Muscle of arm (tissue), 12 donors: ENCODE results near the gene ATP4A. TPM values are rescaled to one million over a fixed set of nuclear protein-coding genes. Genes with fewer than 3 reads are reported as not detected.

Source experiments
- DNase-seq: peaks from one replicate; pipeline ENCODE4 v3.0.0-alpha.2; 2013
- polyA plus RNA-seq, 12 donors: library from polyadenylated mRNA; unstranded; fragments of 120-200 nt; gene quantifications; one replicate each; pipeline ENCODE4 v1.2.1, GENCODE V29; 2013; ENCODE audit not compliant: insufficient read length in 12 of 12

Gene ATP4A
- polyA plus RNA-seq, 12 donors: 0.21 to 0.26 TPM; not detected in 10

DNA sequence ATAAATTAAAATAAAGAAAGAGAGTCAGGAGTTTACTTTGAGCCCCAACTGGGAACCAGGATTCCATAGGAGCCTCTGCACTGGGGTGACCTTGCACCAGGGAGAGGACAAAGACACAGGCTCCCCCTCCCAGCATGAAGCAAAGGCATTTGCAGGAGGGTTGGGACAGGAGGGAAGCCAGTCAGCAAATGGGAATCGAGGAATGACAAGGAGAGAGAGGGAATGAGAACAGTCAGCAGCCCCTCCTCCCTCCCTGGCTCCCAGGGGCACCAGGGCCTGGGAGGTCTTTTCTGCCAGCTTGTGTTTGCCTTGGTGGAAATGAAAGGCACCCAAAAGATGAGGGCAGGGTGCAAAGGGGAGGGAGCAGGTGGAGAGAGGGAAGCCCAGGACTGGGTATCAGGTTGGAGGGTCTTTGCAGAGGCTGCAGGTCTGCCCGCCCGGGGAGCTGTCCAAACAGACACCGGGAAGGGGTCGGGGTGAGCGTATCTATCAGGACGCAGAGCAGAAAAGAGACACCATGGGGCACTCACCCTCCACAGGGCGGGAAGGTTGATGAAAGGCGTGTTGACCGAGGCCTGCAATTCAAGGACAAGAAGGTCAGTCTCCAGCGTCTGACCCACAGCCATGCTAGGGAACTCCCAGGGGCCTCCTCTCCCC, 39.1 kb downstream of the ATP4A start:
- DNase-seq: no peak

DNA sequence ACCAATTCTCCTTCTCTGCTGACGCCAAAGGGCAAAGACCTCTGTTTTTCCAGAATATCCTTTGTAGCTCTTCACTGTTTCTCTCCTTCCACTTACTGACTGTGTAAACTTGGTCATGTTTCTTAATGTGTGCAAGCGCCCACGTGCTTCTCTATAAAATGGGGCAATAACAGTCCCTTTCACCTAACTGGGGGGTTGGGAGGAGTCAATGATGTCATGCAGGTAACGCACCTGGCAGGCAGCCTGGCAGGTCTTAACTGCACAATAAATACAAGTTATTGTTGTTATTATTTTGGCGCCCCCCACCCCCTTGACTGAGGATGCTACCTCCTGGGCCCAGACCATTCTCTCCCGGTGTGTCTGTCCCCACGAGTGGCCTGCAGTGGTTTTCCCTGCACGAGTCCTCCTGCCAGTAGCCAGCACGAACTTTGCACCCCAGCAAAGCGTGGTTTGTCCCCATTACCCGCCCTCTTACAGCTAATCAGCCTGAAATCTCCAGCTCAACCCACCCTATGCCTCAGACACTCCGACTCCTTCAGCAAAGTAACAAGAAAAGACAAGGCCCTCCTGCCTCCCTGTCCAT, 40.6 kb downstream of the ATP4A start:
- DNase-seq: no peak

DNA sequence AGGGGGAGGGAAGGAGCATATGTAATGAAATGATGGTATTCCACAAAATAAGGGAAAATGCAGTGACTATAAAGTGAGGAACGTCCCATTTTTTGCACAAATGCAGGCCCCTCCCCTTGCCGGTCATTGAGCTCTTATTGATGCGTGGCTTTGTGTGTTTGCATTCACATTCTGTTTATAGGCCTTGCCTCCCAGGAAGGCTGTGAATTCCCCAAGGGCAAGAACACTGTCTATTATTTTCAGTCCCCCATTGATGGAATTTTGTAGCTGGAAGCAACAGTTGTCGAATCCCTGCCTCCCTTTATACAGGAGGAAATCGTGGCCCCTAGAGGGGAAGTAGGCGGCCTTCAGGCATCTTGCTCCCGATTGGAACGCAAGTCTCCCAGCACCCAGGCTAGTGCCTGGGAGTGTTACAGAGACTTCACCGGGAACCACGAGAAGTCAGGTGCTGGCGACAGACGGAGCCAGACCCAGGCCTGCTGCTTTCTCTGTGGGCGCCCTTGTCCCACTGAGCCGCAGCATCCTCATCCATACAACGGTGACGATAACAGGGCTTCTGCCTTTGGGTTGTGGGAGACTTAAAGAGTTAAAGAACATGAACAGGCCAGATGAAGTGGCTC, 42.2 kb downstream of the ATP4A start:
- no peak for DNase-seq

DNA sequence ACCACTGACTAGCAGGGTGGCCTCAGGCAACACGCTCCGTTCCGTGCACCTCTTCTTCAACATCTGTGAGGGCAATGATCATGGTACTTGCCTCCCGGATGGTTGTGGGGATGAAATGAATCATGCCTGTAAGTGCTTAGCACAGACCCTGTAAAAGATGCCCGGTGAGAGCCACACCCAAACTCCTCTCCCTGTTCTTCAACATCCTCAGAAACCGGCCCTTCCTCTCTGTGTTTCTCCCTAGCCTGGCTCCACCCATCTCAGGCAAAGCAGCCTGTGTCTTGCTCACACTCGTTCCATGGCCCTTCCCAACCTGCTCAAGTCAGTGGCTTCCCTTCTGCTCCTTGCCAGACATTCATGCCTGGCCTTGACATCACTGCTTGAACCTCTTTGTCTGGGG, 44.2 kb downstream of the ATP4A start:
- DNase-seq: no peak

DNA sequence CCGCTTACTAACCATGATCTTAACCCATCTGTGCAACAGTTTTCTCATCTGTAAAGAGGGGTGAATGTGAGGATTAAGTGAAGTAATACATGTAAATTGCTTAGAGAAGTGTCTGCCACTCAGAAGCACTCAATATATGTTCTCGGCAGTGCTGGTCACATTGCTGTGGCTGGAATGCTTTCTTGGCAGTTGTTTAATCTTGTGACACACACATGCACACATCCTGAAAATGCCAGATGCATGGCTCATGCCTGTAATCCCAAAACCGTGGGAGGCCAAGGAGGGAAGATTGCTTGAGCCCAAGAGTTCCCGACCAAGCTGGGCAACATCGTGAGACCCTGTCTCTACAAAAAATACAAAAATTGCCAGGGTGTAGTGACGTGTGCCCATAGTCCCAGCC, 45.1 kb downstream of the ATP4A start:
- no peak for DNase-seq

DNA sequence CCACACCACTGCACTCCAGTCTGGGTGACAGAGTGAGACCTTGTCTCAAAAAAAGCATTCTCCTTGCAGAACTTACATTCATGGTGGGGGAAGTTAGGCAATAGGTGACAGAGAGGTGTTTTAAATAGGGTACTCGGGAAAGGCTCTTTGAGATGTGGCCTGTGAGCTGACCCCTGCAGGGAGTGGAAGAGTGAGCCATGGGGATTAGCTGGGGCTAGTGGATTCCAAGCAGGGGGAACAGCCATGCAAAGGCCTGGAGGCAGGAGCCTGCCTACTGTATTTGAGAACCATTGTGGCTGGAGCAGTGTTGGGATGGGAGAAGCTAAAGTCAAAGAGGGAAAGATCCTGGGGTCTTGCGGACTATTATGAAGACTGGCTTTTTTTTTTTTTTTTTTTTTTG, 46.1 kb downstream of the ATP4A start:
- DNase-seq: no peak

DNA sequence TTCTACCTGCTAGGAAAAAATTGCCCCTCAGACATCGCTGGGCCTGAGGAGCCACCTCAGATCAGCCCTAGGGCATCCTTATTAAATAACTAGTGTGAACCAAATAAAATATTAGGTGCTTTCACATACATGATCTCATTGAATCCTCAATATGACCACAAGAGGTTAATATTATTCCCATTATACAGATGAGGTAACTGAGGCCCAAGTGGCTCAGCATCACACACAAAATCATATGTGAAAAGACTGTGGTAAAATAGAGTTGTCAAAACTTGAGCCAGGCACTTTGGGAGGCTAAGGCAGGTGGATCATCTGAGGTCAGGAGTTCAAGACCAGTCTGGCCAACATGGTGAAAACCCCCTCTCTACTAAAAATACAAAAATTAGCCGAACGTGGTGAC, 47.1 kb downstream of the ATP4A start:
- DNase-seq: no peak

DNA sequence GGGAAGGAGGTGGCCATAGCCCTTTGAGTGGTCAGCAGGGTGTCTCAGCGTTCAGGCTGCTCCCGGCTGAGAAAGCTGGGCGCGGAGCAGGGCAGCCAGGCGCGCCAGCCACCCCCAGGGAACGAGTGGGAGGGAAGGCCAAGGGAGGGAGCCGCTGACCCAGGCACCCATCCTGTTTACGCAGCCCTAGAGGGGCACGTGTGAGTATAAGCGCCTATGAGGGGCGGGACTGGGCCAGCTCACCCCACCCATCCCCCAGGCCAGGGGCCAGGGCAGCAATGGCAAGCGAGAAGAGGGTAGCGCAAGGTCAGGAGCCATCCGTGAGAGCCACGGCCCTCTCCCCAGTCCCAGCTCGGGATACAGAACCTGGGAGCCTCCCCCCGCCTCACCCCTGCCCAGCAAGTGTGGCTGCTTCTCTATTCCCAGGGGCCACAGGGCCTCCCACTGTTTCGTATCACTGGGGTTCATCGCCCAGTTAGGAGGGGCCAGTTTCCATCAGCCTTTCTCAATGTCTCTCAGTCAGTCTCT, 49.1 kb downstream of the ATP4A start:
- DNase-seq: no peak

DNA sequence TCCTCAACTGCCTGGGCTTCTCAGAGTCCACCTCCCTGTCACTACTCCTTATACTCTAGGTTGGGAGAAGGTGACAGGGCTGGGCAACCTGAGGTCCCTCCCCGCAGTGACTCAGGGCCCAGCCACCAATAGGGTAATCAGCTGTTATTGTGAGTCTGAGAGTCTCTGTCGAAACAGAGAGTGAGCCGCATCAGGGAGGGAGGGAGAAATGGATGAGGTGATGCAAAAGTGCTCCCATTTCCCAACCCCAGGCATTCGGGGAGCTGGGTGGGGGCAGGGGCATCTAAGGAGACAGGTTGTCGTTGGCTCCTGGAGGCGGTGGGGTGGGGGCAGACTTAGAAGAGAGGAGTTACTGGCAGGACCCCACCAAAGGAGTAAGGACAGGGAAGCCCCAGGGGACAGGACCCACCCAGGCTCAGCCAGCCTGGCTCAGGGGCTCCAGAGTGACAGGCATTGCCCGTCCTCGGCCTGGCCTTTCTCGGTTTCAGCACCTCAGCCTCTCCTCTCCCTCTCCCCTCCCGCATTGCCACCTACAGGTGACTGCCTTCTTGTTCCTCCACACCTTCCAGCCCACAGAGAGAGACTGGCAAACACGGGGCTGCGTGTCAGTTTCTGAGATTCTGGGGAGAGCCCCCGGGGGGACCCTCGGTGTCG, 49.7 kb downstream of the ATP4A start, which contains the start of gene DMKN:
Gene DMKN, minus strand, starts transcription at position 22 of the 654 bp plus-strand sequence. CDS start 174 bp downstream, outside the sequence.
- no peak for DNase-seq

DNA sequence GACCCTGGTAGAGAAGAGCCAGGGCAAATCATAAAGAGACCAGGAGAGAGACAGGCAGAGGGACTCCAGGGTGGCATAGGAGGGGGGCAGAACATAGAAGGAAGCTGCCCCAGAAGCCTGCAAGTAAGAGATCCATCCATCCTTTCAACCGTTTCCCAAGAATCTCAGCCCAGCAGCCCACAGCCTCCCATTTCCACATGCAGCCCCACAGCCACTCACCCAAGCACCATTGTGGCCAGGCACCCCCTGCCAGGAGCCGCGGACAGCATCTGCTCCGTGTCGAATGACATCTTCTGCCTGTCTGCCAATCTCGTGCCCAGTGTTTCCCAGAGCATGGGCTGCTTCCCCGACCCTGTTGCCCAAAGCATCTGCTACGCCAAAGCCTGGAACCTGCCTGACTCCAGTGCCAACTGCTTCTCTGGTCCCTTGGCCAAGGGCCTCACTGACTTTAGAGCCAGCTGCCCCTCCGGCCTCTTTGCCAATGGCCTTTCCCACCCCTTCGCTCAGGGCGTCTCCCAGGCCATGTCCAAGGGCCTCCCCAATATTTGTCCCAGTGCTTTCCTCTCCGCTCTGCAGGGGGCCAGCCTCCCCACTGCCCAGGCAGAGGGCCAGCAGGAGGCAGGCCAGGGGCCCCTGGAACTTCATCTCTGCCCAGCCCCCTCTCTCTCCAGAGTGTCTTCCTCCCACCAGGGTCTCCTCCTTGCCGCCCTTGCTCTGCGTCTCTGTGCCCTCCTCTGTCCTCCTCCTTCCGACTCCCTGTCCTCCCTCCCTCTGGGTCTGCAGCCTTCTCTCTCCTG, 50.4 kb downstream of the ATP4A start:
- DNase-seq: no peak

DNA sequence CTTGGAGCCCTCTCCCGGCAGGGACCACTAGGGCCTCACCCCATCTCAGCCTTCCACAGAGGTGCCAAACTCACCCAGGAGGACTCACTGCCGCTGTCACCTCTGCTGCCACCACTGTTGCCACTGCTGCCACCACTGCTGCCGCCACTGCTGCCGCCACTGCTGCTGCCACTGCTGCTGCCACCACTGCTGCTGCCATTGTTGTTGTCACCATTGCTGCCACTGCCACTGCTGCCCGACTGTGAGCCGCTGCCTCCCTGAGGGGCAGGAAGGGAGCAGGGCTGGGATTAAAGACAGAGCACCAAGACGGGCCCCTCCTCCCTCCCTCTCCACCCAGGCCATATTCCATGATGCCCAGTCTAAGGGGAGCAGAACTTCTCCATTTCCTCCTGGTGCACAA, 52.1 kb downstream of the ATP4A start:
- no peak for DNase-seq

DNA sequence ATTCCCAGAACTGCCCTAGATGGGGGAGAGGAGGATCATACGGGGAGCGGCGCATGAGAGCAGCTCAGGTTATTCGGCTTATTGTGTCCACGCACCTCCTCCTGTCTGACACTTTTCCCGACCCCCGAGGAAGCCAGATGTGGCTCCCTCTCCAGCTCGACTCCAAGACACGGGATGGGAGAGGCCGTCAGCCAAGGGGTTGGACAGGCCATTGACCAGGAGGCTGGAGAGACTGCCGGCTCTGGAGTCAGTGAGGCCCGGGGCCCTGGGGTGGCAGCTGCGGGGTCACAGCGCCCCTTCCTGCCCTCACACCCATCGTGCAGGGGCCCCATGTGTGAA, 52.9 kb downstream of the ATP4A start:
- DNase-seq: no peak

DNA sequence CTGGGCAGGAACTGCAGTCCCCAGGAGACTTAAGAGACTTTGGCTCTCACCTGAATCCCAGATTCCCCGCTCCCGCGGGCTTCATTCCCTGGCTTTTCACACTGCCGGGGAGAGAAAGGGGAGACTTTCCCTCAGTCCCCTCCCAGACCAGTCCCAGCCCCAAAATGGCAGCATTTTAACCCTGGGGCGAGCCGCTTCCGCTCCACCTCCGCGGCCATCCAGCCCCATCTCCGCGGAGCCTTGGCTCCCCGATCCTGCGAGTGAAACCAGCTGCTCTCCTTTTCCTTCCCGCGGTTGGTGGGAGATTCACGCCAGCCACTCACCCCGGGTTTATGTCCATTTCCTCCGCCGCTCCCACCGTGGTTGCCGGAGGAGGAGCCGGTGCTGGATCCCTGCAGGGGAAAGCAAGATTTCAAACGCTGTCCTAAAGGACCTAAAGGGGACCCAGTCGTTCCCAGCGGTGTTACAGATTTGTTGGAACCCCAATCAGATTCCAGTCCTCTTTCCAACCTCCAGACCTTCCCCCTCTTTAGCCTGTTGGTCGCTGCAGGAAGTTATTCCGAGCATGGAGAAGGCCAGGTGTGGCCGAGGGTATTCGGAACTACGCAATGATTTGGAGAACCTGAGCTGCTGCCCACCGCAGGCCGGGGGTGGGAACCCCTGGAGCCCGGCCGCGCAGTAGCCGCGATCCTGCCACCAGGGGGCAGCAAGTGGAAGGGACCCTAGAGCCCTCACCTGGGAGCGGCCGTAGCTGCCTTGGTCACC, 53.4 kb downstream of the ATP4A start:
- peak; percentile 62 for DNase-seq

DNA sequence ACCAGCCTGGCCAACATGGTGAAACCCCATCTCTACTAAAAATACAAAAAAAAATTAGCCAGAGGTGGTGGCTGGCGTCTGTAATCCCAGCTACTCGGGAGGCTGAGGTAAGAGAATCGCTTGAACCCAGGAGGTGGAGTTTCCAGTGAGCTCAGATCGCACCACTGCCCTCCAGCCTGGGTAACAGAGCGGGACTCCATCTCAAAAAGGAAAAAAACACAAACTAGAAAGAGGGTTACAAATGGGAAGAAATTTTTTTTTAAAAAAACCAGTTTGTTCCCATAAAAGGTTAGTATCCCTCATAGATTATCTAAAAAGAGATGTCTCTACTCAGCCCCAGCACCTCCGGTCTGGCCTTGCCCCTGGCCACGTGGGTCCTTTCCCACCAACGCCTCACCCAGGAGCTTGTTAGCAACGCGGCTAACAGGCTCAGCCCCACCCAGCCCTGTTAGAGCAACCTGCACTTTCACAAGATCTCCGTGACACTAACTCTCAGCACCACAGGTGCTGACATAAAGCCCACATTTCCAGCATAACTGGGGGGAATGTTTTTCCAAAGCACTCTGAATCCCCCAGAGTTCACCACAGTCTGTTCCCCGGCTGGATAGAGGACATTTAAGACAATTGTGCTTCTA, 54.3 kb downstream of the ATP4A start:
- DNase-seq: no peak

DNA sequence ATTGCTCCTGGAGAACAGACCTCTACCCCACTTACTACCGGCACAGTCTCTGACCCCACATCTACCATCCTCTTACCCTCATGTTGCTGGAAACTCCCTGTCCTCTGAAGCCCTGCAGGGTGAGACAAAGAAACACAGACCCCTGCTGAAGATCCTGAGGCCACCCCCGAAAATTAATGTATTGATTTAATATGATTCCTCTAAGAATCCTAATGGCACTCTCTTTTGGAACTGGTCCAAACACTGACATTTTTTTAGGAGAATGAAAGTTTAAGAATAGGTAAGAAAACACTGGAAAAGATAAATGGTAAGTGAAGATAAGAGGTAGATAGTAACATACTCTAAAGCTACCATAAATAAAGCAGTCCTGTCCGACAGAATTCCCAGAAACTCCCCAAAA, 55.3 kb downstream of the ATP4A start:
- DNase-seq: no peak

DNA sequence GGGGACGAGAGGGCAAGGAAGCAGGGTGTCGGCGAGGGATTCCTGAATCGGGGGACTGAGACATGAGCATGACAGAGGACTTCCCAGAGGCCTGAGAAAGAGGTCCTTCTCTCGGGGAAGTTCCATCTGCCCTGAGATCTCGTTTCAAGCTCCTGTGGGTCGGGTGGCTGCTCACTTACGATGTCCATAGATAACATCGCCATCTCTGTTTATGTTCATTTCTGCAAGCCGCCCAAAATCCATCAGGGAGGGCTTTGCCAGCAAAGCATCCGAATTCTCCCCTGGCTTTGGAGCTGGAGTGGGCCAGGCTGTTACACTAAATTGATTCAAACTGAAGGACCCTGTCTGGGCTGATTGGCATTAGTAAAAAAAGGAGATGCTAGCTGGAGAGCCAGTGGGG, 55.9 kb downstream of the ATP4A start:
- DNase-seq: no peak

DNA sequence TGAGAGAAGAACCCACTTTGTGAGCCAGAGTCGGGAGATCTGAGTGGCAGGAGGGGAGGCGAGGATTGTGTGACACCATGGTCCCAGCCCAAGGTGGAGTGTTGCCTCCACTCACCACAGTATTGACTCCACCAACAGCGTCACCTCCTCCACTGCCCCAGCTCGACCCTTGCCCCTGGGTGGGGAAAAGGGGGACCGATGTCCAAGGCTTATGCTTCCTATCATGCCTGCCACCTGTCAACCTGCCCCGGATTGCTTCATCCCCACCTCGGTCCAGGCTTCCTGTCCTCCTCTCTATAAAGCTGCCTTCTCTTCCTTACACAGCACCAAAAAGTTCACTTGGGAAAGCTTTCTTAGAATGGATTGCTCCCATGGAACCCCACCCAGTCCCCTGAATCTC, 57.4 kb downstream of the ATP4A start:
- no peak for DNase-seq

DNA sequence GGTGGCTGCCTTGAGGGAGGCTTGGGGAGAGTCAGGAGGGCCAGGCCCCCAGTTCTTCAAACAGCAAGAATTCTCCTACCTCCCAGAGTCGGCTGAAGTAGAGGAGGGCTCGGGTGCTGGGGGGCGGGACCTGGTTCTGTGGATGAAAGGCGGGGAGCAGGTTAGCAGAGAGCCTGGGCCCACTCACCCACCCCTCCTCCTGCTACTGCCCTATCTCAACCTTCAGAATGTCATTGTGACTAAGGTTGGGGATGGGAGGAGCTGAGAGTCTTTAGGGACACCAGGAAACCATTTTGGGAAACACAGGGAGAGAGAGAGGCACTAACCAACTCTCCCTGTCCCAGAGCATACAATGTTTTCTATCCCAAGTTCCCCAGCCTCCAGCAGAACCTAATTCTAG, 60.7 kb downstream of the ATP4A start:
- DNase-seq: no peak

DNA sequence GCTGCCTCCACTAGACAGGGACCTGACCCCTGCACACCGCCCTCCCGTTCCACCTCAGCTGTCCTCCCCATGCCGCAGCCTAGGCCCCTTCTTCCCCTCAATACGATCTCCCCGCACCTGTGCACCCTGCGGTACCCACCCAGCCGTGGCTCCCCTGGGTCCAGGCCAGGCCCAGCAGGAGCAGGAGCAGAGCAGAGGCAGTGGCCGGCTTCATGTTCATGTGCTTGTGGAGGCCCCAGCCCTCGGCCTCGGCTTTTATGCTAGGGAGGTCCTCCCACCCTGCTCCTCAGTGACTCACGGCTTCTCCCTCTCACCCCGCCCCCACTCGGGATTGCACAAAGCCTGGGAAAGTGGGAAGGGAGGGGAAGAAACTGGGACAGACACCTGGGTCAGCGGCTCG, 61.8 kb downstream of the ATP4A start:
- DNase-seq: no peak

DNA sequence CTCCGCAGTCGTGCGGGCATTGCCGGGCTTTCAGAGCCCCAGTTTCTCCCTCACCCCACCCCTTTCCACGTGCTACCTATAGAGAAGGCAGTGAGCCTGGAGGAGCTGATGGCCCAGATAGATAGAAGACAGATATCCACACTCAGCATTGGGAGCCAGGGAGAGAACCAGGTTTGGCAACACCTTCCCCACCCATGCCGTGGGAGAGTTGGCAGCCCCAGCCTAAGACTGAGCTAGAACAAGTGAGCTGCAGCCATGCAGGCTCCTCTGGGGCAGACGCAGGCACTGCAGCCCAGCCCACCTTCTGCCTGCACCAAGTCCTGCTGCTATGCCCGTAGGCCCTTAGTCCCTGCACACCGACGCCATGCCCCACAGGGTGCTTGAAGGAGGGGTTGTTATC, 62.8 kb downstream of the ATP4A start:
- no peak for DNase-seq
